Activated T-helper 1 cell treated with anti-CD3 and anti-CD28 coated beads, Interleukin-2, amount 50 U/mL, for 16 hours (primary cell): ENCODE data around the gene PPP1R27.
A peak's percentile ranks its signal among the peaks of the same experiment; 100 is the strongest.

ENCODE experiments used
- DNase-seq, 2 donors: peaks; one replicate each; pipeline ENCODE4 v3.0.0-alpha.2; 2020; ENCODE audit warnings: low read depth in 1 of 2, low spot score in 1 of 2

PPP1R27 gene, protein sequence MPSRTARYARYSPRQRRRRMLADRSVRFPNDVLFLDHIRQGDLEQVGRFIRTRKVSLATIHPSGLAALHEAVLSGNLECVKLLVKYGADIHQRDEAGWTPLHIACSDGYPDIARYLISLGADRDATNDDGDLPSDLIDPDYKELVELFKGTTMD

DNA sequence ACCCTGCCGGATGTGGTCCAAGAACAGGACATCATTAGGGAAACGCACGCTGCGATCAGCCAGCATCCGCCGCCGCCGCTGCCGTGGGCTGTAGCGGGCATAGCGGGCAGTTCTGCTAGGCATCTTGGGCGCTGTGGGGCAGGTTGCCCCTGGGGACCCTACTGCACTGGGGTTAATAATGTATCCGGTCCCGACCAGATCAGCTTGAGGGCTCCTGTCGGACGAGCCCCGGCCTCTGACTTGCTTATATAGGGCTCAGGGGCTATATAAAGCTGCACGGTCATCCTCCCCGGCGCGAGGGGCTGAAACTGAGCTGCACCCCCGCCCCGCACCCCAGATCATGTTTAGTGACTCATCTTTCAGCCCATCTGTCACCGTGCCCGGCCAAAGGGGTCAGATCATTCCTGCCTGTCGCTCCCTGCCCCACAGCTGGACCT, at the start of gene PPP1R27:
Gene PPP1R27 (minus strand): TSS at position 220 of the 437 bp plus-strand sequence. CDS start 97 bp downstream, at position 123.
- no peak for DNase-seq

DNA sequence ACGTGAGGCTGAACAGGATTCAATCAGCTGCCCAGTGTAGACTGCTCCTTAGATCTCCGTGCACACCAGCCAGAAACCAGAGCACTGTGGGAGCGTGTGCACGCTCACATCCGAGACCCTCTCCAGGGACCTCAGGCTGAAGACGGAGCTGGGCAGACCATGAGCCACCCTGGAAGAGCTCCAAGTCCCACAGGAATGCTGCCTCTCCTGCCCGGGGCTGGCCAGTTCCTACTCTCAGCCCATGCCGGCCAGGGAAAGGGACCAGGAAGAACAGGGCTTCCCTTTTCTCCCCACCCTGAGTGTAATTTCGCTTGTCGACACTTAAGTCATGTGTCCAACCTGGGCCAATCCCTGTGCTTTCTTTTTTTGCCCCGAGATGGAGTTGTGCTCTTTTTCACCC, 49.7 kb upstream of the PPP1R27 start:
- DNase-seq: no peak

DNA sequence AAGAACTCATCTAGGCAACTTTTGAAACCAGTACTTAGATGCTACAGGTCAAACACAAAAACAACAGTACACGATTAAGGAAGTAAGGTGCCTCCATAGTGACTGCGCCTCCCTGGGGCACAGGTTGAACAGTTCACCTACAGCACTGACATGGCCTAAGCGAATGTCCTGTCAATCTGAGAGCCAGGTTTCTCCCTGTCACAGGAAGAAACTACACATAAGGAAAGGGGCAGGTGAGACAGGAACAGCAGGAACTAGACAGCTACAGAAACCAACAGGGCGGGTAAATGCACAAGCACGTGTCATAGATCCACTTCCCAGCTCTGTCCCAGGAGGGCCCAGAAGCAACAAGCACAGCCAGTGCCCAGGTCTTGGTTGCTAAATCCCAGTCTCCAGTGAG, 44.3 kb upstream of the PPP1R27 start:
- DNase-seq: no peak

DNA sequence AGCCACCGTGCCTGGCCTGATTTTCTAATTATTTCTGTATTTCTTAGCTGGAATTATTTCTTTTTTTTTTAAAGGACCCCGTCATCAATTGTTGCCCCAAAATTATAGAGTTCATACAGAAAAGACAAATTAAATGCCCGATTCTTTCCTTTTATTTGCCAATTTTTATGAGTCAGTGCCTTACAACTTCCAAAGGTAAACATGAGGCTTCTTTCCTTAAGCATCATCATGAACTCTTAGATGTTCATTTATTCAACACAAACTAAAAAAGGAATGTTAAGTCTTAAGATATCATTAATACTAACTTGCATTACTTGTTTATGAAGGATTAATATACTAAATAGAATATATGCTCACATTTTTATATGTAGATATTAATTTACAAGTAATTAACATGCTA, 43.4 kb upstream of the PPP1R27 start:
- no peak for DNase-seq

DNA sequence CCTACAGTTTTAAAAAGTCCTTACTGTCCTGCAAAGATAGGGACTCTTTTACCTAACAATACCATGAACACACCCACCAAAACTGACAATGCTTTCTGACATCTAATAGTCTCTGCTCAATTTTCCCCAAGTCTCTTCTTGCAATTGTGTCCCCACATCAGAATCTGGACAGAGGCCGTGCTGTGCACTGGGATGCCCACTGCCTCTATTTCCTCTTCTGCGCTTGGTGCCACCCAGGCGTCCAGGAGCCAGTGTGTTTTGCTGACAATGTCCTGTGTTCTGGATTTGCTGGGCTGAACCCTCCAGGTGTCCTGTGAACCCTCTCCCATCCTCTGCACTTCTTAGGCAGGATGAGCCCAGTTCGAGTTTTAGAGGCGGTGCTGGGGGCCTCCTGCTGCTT, 42.7 kb upstream of the PPP1R27 start:
- no peak for DNase-seq

DNA sequence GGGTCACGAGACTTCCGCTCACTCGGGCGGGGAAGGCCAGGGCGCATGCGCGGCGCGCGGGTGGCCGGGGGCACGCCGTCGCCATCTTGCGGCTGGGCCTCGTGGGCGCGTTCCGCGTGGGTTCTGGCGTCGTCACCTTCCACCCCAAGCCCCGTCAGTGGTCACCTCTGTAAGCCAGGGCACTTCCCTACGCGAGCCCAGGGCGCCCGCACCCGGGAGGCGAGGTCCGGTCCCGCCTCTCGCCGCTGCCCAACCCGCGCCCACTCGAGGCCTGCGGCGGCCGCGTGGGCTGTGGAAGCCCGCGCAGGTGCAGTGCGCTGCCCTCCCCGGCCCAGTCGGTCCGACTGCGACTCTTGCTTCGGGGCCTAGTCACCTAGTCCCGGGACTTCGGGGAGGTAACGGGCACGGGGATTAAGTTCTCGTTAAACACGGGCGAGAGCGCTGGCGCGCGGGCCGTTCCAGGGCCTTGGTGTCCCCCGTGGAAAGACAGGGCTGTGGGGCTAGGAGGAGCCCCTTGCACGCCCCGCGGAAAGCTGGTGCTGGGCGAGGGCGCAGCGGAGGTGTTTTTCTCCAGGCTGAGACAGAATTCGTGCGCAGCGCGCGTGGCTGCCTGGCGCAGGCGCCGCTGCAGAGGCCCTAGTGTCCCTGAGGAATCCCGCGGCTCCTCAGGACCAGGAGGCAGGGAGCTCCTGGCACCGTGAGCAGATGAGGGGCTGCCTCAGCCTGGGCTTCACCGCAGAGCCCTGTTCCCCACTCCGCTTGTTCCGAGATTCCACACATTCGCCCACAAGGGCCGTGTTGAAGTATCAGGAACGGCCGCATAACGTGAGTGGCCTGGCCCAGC, 36.8 kb upstream of the PPP1R27 start:
- DNase-seq: peak; percentile 93 to 95

DNA sequence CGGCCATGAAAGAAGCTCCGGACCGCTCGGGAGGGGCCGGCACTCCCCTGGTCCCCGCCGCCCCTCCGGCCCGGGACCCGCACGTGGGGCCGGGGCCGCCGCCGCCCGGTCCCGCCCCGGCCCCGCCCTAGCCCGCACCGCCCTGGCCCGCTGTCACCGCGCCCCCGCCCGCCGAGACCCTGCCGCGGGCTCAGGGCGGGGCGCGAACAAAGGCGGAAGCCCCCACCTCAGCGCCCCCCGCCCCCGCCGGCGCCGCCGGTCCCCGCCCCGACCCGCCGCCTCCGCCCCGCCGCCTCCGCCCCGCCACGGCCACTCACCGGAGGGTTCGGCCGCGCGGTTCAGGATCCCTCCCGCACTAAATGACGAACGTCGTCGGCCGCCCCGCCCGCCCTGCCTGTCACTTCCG, 36.1 kb upstream of the PPP1R27 start, which contains the start of gene ARHGDIA:
Gene ARHGDIA (minus strand): TSS at position 357 of the 406 bp plus-strand sequence. CDS start 1,407 bp downstream, outside the sequence.
- no peak for DNase-seq

DNA sequence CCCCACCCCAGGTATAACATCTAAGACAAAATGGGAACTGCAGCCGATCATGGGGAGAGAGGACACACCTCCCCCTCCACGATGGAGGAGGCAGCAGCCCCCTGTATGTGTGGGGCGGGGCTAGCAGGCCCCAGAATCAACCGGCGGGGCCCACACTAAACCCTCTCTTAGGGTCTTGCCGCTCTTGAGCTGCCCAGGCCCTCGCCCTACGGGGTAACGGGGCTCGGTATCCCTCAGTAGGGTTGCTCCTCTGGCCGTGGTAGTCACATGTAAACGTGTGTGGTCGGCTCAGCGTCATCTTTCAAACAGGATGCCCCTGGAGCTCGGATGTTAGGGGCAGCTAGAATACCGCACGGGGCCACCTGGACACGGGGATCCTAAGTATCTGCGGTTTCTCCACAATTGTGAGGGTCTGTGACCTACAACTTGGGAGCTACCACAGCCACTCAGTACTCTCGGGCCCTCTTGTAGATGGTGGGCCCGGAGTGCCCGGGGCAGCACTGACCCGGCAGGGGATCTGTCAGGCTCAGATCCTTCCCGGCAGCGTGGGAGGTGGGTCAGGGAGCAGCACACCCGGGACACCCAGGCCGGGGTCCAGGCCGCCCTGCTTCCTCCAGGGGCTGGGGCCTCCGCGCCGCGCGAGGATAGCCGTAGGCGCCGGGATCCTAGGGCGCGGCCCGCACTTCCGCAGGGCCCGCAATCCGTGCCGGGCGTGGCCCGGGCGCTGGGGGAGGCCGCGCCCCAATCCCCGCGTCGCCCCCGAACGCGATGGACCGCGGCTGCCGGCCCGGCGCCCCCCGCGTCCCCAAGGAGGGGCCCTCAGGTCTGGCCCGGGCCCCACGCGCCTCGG, 35.5 kb upstream of the PPP1R27 start:
- DNase-seq: no peak

DNA sequence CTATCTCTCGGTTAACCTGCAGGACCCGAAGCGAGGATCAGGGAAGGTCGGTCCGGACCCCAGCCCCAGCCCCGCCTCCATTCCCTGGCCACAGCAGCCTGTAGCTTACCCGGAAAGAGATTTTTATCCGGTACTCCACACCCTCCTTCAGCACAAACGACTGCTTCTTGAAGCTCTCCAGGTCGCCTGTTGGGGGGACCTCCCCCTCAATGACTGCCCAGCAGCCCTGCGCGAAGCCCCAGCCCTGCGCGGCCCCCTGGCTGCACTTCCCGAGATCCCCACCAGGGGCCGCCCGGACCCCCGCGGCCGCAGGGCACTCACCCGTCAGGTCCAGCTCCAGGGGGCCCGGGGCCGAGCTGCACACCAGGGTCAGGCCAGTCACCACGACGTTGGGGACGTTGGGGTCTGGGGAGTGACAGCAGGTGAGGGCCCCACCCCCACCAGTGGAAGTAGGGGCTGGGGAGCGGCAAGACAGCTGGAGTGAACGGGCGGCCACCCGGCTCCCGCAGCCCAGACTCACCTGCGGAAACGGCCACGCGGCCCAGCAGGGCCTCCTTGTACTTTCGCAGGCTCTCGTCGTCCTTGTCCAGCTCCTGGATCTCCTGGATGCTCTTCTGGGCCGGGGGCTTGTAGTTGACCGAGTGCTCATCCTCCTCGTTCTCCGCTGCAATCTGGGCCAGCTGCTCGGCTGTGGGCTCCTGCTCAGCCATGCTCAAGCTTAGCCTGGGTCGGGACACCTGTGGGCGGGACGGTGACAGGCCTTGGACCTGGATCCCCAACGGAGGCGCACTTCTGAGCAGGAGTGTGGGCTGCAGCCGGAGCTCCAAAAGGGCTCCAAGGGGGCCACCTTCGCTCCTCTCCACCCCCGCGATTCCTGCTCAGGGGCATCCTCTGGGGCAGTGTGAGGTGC, 34.6 kb upstream of the PPP1R27 start:
- no peak for DNase-seq

DNA sequence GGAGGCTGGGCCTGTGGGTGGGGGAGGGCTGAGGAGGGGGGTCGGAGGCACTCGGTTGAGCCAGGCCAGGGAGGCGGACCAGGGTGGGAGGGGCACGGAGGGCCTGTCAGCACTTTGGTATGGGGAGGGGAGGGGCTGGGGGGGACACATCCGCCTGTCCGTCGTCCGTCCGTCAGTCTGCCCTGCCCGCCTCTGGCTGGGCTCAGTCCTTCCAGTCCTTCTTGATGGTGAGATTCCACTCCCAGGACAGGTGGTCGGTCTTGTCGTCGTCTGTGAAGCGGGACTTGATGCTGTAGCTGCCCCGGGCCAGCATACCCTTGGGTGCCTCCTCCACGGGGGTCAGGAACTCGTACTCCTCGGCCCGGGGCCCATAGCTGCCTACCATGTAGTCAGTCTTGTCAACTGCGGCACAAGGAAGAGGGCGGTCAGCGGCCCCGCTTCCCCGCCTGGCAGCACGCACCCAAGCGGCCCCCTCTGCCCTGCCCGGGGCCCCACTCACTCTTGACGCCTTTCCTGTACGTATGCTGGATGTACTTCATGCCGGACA, 33.9 kb upstream of the PPP1R27 start:
- no peak for DNase-seq

DNA sequence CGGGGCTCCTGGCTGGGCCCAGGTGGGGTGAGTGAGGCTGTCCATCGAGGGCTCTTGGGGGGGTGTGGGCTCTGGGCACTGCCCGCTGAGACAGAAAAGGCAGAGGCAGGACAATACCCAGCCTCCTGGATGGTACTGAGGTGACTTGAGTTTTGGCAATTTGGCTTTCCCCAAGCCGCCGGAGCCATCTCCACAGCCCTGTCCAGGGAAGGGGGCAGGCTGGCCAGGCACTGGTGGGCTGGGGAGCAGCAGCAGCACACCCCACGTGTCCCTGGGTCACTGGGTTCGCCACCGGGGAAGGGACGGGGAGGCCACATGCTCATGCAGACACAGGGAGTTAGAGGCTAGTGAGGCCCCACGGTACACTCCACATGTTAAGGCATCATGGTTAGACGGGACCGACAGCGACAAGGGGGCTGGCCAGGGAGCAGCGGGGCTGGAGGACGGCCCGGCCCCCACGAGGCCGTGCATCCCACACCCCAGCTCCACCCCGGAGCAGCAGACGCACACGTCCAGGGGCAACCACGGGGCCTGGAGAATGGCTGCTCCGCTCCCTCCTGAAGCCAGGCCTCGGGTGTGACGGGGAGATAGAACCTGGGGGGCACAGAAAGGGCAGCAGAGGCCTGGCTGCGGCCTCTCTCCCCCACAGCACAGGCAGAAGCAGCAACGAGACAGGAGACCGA, 33.3 kb upstream of the PPP1R27 start:
- DNase-seq: no peak

DNA sequence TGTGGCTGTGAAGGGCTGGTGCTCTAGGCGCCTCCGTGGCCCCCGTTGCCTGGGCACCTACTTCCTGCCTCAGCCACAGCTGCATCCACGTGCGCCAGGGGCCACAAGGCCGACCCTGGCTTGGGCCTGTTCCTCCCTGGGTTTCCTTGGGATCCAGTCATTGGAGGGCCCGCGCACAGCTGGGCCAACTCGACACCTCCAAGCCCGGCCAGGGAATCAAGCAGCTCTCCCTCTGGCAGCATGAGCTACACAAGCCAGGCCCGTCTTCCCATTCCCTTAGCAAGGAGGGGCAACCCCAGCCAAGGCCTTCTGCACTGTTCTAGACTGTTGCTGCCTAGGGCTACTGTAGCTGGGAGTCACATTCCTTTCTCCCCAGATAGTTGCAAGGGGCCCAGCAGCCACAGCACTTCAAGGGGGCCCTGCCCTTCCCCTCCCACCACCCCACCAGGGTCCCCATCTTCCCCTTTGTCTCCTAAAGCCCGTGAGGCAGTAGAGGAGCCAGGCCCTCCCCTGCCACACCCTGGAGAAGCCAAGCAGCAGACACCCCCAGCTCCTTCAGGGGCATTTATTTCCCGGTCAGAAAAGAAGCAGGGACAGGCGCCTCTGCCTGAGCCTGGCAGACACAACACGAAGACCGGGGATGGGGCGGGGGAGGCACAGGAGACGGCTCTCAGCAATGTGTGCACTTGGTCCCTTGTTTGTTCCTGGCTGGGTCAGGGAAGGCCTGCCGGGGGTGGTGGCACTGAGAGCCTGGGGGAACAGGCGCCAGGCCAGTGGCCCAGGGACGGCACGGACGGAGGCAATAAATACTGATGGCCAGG, 32.5 kb upstream of the PPP1R27 start:
- no peak for DNase-seq

DNA sequence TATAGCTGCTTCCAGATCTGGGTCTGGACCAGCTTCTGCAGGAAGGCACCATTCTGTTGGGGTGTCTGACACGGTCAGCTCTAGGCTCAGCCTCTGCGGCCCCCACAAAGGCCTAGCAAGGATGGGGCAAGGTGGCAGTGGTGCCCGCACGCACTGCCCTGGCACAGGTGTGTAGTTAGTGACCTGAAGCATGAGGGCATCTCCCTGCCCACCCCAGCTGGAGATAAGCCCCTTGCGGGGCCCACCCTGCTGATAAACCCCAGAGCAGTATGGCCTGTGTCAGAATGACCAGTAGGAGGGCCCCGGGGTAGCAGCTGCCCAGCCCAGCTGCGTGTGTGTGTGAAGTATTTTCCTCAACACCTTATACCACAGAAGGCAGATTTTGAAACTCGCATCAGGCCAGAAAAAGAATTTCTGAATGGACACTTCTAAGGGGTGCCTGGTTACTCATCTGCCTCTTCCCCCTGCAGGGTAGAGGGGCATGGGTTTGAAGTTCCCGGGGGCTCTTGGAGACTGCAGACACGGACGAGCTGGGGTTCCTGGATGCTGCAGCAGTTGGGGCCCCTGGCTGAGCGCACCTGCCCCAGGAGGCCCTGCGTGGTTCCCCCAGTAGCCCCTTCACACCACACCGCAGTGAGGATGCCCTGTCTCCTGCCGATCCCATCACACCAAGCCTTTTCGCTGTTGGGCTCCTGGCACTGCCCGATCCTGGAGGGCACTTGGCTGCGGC, 31.8 kb upstream of the PPP1R27 start:
- no peak for DNase-seq

DNA sequence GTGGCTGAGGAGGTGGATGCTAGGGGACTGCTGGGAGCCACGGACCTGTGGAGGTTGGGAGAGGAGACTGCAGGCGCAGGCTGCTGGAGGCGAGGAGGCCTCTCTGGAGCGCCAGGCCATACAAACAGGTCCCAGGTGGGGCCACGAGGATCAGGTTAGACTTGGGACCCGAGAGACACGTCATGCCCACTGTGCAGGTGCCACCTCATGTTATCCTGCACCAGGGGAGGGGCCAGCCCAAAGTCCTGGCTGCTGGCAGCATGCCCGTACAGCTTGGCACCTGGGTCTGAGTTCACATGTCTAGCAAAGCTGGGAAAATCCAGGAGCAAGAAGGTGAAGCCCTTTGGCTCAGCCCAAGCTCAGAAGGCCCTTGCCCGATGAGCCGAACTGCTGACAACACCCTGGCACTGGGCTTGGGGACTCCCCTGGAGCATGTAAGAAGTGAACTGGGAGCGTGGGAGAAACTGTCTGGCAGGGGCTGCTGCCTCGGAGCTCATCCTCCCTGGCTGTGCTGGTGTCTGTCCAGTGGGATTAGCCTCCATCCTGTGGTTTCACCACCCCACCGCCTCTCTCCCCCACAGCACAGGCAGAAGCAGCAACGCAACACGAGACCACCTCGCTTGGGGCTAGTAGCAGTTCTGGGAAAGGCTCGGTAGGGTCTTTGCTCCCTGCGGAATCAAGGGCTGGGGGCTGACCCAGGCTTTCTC, 31.0 kb upstream of the PPP1R27 start:
- no peak for DNase-seq

DNA sequence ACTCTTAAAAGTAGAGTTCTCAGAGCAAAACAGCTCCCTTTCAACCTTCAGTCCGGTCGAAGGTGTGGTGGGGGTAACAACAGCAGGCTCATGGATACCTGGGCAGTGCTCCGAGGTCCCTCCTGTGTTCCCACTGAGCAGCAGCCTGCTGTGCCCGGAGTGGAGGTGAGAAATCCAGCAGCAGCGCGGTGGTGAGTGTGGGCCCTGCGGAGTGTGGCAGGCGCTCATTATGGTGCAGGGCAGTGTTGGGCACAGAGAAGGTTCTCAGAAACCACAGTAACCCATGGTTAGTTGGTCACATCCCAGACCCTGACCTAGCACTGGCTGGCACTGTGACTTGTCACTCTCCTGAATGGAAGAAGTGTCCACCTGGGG, 30.5 kb upstream of the PPP1R27 start:
- no peak for DNase-seq

DNA sequence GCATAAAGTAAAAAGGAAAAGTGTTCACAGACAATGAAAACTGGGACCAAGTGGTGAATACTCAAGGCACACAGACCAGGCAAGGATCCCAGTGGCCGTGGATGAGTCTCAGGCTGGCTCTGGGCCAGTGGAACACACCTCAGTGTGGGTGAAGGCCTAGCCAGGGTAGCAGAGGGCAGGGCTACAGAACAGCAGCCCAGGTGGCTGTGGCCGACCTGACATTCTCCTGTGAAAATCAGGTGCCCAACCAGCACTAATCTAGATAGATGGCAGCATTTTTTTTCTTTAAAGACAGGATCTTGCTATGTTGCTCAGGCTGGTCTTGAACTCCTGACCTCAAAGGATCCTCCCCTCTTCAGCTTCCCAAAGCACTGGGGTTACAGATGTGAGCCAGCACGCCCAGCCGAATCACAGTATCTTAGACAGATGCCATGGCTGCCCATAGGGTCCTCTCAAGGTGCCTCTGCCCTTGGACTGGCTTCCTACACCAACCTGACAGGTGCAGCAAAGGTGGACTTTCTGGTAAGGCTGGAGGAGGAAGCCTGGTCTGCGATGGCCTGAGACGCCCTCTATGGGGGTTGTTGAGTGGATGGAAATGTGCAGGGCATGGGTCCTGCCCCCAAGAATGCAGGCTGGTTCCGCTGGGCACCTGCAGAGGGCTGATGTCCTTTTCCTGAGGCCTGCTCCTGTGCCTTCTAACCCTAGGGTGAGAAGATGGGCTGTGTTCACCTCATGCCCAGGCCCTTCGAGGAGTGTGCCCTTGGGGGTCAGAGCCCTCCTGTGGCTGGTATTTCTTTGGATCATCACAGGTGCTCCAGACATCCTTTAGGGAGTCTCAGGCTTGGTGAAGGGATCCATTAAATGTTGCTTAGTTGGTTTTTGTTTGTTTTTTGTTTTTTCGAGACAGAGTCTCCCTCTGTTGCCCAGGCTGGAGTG, 29.3 kb upstream of the PPP1R27 start:
- no peak for DNase-seq
